DND-41 (cell line): ENCODE results near the gene PGLYRP1.

Experiments
- CTCF ChIP-seq: IDR thresholded peaks from 2 replicates; pipeline ENCODE4 v1.5.1; 2012; ENCODE audit warnings: borderline replicate concordance, low read length, moderate library complexity, mild to moderate bottlenecking; ENCODE audit not compliant: poor library complexity, severe bottlenecking; ENCODE audit errors: extremely low read depth
- EZH2 ChIP-seq: IDR thresholded peaks from 3 replicates; pipeline ENCODE4 v1.6.1; 2012; ENCODE audit warnings: borderline replicate concordance, low read depth, mild to moderate bottlenecking, moderate library complexity, low read length, inconsistent platforms; ENCODE audit not compliant: severe bottlenecking

- no peak for TF ChIP-seq EZH2
- TF ChIP-seq CTCF, result no peak
Measured at GRCh38 chr19:46022431-46023310, at the start of gene PGLYRP1.
